ENCODE results near the gene NEU4. TPM values are rescaled to one million over a fixed set of nuclear protein-coding genes. Genes with fewer than 3 reads are reported as not detected.
A peak's percentile ranks its signal among the peaks of the same experiment; 100 is the strongest.
"Not testable (repeated sequence)": the region's sequence is repeated elsewhere in the genome, so short reads cannot be mapped to it uniquely, and the experiment has no call there.

Gene NEU4
- total and polyA plus RNA-seq, 3 experiments from 2014 or later, result not detected

DNA sequence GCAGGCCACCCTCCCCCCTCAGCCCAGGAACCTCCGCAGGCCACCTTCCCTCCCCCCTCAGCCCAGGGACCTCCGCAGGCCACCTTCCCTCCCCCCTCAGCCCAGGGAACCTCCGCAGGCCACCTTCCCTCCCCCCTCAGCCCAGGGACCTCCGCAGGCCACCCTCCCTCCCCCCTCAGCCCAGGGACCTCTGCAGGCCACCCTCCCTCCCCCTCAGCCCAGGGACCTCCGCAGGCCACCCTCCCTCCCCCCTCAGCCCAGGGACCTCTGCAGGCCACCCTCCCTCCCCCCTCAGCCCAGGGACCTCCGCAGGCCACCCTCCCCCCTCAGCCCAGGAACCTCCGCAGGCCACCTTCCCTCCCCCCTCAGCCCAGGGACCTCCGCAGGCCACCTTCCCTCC lies 2.8 kb upstream of the NEU4 start:
- H3K27me3 ChIP-seq (ENCODE audit: insufficient read depth, low read length, poor library complexity, severe bottlenecking); H3K4me3 Mint-ChIP-seq; H3K27ac Mint-ChIP-seq; POLR2A ChIA-PET; H3K9me3 ChIP-seq (ENCODE audit: low read length); H3K36me3 ChIP-seq (ENCODE audit: insufficient read depth, low read length); H3K4me3 ChIP-seq (ENCODE audit: low read length); H3K9me3 Mint-ChIP-seq; H3K27me3 Mint-ChIP-seq; H3K27ac ChIP-seq (ENCODE audit: low read depth, low read length); H3K36me3 Mint-ChIP-seq; CTCF ChIA-PET; DNase-seq: not testable (repeated sequence)
- H3K4me1 Mint-ChIP-seq, result peaks cover 2 to 14% (median 12%) of the 10 kb centered on the region in 3 donors
- H3K4me1 ChIP-seq (ENCODE audit: insufficient read depth, low read length), result peaks cover 15% of the 10 kb centered on the region

DNA sequence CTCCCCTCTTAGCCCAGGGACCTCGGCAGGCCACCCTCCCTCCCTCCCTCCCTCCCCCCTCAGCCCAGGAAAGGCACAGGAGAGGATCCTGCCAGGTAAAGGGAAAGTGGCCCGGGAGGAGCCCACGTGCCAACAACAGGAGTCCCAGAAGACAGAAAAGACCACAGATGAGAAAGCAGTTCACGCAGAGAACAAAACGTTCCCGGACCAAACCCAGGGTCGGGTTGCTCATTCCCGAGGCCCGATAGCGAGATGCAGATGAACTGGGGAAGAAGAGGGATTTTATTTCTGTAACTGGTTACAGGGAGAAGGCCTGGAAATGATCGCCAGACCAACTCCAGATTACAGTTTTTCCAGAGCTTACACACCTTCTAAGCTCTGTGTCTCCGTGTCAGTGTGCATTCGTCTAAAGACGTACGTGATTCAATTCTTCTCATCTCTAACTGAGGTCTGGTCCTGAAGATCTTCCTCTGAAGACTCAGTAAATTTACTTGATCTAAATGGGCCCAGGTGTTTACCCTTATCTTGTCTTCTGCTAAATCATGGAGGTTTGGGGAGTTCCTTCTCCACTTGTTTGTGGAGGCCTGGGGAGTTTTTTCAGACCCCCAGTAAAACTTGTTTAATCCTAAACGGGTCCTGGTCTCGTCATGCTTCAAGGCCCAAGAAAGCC lies 807 bp upstream of the NEU4 start:
- H3K4me1 Mint-ChIP-seq, result peaks cover 2 to 13% (median 11%) of the 10 kb centered on the region in 3 donors
- H3K27ac Mint-ChIP-seq, result peak overlapping the region in 5 of 8 donors; percentile 14 to 51 (median 46)
- H3K4me1 ChIP-seq (ENCODE audit: insufficient read depth, low read length), result peaks cover 10% of the 10 kb centered on the region
- H3K9me3 ChIP-seq (ENCODE audit: low read length), result no peaks in the 10 kb centered on the region
- no peaks in the 10 kb centered on the region for H3K36me3 ChIP-seq (ENCODE audit: insufficient read depth, low read length)
- no peak overlapping the region for H3K27ac ChIP-seq (ENCODE audit: low read depth, low read length)
- H3K4me3 ChIP-seq (ENCODE audit: low read length), result no peak overlapping the region
- DNase-seq, result no peak
- no peaks in the 10 kb centered on the region for H3K27me3 ChIP-seq (ENCODE audit: insufficient read depth, low read length, poor library complexity, severe bottlenecking)
- ChIA-PET POLR2A (no interaction called here), CTCF (no interaction called here)
- peak overlapping the region in 2 of 7 donors; percentile 1 to 3 for H3K4me3 Mint-ChIP-seq
- H3K9me3 Mint-ChIP-seq, result no peaks in the 10 kb centered on the region
- no peaks in the 10 kb centered on the region for H3K36me3 Mint-ChIP-seq
- H3K27me3 Mint-ChIP-seq, result no peaks in the 10 kb centered on the region

DNA sequence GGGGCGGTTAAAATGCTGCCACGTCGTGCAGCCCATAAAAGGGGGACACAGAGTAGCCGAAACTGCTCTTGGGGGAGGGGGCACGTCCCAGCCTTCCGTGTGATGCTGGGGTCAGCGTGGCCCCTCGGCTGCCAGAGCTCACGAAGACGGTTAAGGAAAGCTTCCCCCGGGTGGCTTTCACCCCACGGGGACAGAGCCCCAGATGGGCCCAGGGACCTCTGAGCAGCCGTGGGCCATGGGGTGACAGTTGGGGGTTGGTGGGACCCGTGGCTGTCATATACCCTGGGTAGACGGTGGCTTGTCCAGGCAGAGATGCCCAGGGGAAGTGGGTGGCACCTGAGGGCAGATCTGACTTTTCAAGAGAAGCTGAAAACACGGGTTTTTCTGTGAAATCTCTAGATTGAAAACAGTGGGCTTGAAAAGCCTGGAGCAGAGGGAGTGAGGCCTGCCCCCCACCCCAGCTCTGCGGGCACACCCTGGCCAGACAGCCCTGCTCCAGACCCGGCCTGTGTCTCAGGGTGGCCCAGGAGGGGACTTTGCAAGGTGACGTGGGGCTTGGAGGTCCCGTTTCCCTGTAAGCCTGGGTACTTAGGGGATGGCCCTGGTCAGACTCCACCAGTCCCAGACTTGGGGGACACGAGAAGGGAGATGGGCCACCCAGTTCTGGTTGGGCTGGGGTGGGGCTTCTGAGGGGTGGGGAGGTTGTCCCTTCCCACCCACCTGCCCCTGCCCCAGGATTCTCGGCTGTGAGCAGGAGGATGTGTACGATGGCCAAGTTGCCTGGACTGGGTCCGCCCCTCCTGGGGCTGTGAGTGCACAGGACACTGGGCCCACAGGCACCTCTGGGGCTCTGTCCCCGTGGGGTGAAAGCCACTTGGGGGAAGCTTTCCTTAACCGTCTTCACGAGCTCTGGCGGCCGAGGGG lies 652 bp downstream of the NEU4 start:
- H3K27ac ChIP-seq (ENCODE audit: low read depth, low read length), result no peak overlapping the region
- no peaks in the 10 kb centered on the region for H3K9me3 Mint-ChIP-seq
- no peak overlapping the region for H3K4me3 ChIP-seq (ENCODE audit: low read length)
- H3K9me3 ChIP-seq (ENCODE audit: low read length), result no peaks in the 10 kb centered on the region
- H3K27ac Mint-ChIP-seq, result peak overlapping the region in 4 of 8 donors; percentile 57 to 85 (median 68)
- no peaks in the 10 kb centered on the region for H3K27me3 Mint-ChIP-seq
- H3K4me1 ChIP-seq (ENCODE audit: insufficient read depth, low read length), result peaks cover 3% of the 10 kb centered on the region
- peaks cover 0 to 8% (median 7%) of the 10 kb centered on the region in 3 donors for H3K4me1 Mint-ChIP-seq
- CTCF ChIA-PET, result no interaction called here
- no peaks in the 10 kb centered on the region for H3K36me3 Mint-ChIP-seq
- no peak for DNase-seq
- no peaks in the 10 kb centered on the region for H3K36me3 ChIP-seq (ENCODE audit: insufficient read depth, low read length)
- H3K27me3 ChIP-seq (ENCODE audit: insufficient read depth, low read length, poor library complexity, severe bottlenecking), result no peaks in the 10 kb centered on the region
- no peak overlapping the region for H3K4me3 Mint-ChIP-seq
- POLR2A ChIA-PET, result no interaction called here

GRCh38 chr2:241810307-241811200 lies 1.6 kb downstream of the NEU4 start:
- Mint-ChIP-seq H3K4me3 (no peak overlapping the region), H3K9me3 (no peaks in the 10 kb centered on the region), H3K4me1 (peaks cover 2 to 4% (median 3%) of the 10 kb centered on the region in 3 donors), H3K27me3 (peaks cover 0 to 3% of the 10 kb centered on the region in 2 donors), H3K27ac (no peak overlapping the region), H3K36me3 (no peaks in the 10 kb centered on the region)
- Histone ChIP-seq H3K4me3 (ENCODE audit: low read length) (no peak overlapping the region), H3K27ac (ENCODE audit: low read depth, low read length) (no peak overlapping the region), H3K27me3 (ENCODE audit: insufficient read depth, low read length, poor library complexity, severe bottlenecking) (no peaks in the 10 kb centered on the region), H3K9me3 (ENCODE audit: low read length) (no peaks in the 10 kb centered on the region), H3K4me1 (ENCODE audit: insufficient read depth, low read length) (no peaks in the 10 kb centered on the region), H3K36me3 (ENCODE audit: insufficient read depth, low read length) (no peaks in the 10 kb centered on the region)
- DNase-seq, result peak in 1 of 5 donors; percentile 44
- ChIA-PET POLR2A (no interaction called here), CTCF (no interaction called here)

DNA sequence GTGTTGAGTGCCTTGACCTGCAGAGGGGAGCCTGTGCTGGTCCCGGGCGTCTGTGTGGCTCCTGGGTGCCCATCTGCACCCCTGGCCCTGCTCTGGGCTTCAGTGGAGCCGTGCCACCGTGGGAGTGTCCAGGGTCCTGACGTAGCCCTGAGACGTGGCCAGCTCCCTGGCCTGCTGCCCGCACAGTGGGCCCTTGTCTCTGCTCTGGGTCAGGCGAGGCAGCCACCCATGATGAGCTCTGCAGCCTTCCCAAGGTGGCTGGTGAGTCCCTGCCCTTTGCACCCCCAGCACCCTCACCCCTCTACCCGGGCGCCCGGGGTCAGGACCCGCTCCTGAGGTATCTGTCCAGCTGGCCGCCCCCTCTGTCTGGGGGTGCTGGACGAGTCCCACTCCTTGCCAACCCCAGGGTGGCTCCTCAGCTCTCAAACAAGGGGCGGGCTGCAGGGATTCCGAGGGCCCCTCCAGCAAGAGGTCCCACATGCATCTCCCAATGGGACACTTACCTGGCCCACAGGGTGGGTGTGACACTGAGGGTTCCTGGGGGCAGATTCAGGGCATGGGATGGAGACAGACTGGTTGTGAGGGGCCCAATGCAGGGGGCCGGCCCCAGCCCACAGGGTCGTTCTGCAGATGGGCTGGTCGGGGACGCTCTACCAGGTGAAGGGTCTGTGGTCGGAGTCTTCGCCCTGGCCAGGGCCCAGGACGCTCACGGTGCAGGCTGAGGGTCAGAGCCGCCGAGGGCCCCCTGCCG lies 2.4 kb downstream of the NEU4 start:
- peaks cover 0 to 3% of the 10 kb centered on the region in 2 donors for H3K27me3 Mint-ChIP-seq
- Histone ChIP-seq H3K27ac (ENCODE audit: low read depth, low read length) (no peak overlapping the region), H3K27me3 (ENCODE audit: insufficient read depth, low read length, poor library complexity, severe bottlenecking) (no peaks in the 10 kb centered on the region), H3K4me3 (ENCODE audit: low read length) (no peak overlapping the region), H3K36me3 (ENCODE audit: insufficient read depth, low read length) (no peaks in the 10 kb centered on the region), H3K4me1 (ENCODE audit: insufficient read depth, low read length) (no peaks in the 10 kb centered on the region), H3K9me3 (ENCODE audit: low read length) (no peaks in the 10 kb centered on the region)
- DNase-seq, result no peak
- H3K36me3 Mint-ChIP-seq, result no peaks in the 10 kb centered on the region
- peaks cover 2 to 4% (median 3%) of the 10 kb centered on the region in 3 donors for H3K4me1 Mint-ChIP-seq
- ChIA-PET POLR2A (no interaction called here), CTCF (no interaction called here)
- peak overlapping the region in 1 of 7 donors; percentile 45 for H3K4me3 Mint-ChIP-seq
- H3K27ac Mint-ChIP-seq, result peak overlapping the region in 1 of 8 donors; percentile 27
- no peaks in the 10 kb centered on the region for H3K9me3 Mint-ChIP-seq

DNA sequence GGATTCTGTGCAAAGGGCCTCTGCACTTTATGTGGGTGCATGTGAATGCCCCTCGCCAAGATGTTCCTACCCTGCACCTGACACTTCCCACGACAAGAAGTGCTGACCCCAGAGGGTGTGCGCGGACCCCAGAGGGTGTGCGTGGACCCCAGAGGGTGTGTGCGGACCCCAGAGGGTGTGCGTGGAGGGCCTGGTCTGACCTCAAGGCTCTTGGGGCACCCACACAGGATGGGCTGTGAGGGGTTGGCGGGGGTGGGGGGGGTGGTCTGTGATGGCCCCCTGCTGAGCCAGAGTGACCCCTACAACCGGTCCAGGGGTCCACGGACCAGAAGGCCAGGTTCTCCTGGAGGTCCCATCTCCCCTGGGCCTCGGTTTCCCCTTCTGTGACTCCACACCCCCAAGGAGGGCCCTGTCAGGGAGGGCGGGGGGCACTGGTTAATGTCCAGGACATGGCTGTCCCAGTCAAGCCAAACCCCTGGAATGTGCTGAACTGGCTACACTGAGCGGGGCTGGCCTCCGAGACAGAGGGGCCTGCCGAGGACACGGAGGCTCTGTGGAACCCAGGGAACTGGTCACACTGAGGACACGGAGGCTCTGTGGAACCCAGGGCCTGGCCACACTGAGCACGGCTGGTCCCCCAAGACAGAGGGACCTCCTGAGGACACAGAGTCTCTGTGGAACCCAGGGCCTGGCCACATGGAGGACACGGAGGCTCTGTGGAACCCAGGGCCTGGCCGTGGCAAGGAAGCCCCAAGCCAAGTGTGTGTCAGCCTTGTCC lies 3.1 kb downstream of the NEU4 start:
- Mint-ChIP-seq H3K4me3 (no peak overlapping the region), H3K36me3 (no peaks in the 10 kb centered on the region), H3K4me1 (peaks cover 2 to 8% (median 4%) of the 10 kb centered on the region in 3 donors), H3K27ac (no peak overlapping the region), H3K9me3 (no peaks in the 10 kb centered on the region), H3K27me3 (peaks cover 0 to 3% of the 10 kb centered on the region in 2 donors)
- Histone ChIP-seq H3K4me1 (ENCODE audit: insufficient read depth, low read length) (no peaks in the 10 kb centered on the region), H3K9me3 (ENCODE audit: low read length) (no peaks in the 10 kb centered on the region), H3K27ac (ENCODE audit: low read depth, low read length) (no peak overlapping the region), H3K27me3 (ENCODE audit: insufficient read depth, low read length, poor library complexity, severe bottlenecking) (no peaks in the 10 kb centered on the region), H3K36me3 (ENCODE audit: insufficient read depth, low read length) (no peaks in the 10 kb centered on the region), H3K4me3 (ENCODE audit: low read length) (no peak overlapping the region)
- DNase-seq, result no peak
- CTCF ChIA-PET, result no interaction called here
- POLR2A ChIA-PET, result no interaction called here
